GM18511 (cell line): ENCODE data around the gene TMEM132C.

Experiments used
- ATAC-seq: cut with Tn5 transposase; IDR thresholded peaks from one replicate; pipeline ENCODE4 v1.9.1; 2021; ENCODE audit warnings: mild to moderate bottlenecking, moderate library complexity; ENCODE audit not compliant: unreplicated experiment

TMEM132C gene

GRCh38 chr12:128402486-128403243, 135.7 kb downstream of the TMEM132C start:
- no peak for ATAC-seq

- ATAC-seq = no peak
These were observed 141.7 kb downstream of the TMEM132C start for GRCh38 chr12:128408669-128409068.

- no peak for ATAC-seq
These were observed 148.1 kb downstream of the TMEM132C start for GRCh38 chr12:128415036-128415560.

- ATAC-seq = no peak
These were observed 152.0 kb downstream of the TMEM132C start for GRCh38 chr12:128418944-128419343.

- no peak for ATAC-seq
These were observed 153.2 kb downstream of the TMEM132C start for GRCh38 chr12:128420163-128420562.

GRCh38 chr12:128421375-128421774, 154.4 kb downstream of the TMEM132C start:
- ATAC-seq = no peak

GRCh38 chr12:128423205-128423604, 156.2 kb downstream of the TMEM132C start:
- ATAC-seq = no peak

GRCh38 chr12:128424931-128425431, 158.0 kb downstream of the TMEM132C start:
- ATAC-seq = no peak

- ATAC-seq = no peak
These were observed 158.8 kb downstream of the TMEM132C start for GRCh38 chr12:128425666-128426331.

- ATAC-seq = no peak
These were observed 159.5 kb downstream of the TMEM132C start for GRCh38 chr12:128426511-128426910.

GRCh38 chr12:128439796-128440195, 172.8 kb downstream of the TMEM132C start:
- no peak for ATAC-seq

GRCh38 chr12:128442096-128442495, 175.1 kb downstream of the TMEM132C start:
- ATAC-seq = no peak

GRCh38 chr12:128444598-128444997, 177.6 kb downstream of the TMEM132C start:
- no peak for ATAC-seq

GRCh38 chr12:128445415-128446127, 178.6 kb downstream of the TMEM132C start:
- ATAC-seq = no peak

- no peak for ATAC-seq
These were observed 182.3 kb downstream of the TMEM132C start for GRCh38 chr12:128449146-128449894.

GRCh38 chr12:128450810-128451209, 183.8 kb downstream of the TMEM132C start:
- ATAC-seq = no peak

GRCh38 chr12:128455851-128456250, 188.9 kb downstream of the TMEM132C start:
- no peak for ATAC-seq

- ATAC-seq = no peak
These were observed 190.0 kb downstream of the TMEM132C start for GRCh38 chr12:128456922-128457321.

- no peak for ATAC-seq
These were observed 191.5 kb downstream of the TMEM132C start for GRCh38 chr12:128458301-128458974.

- ATAC-seq = no peak
These were observed 192.1 kb downstream of the TMEM132C start for GRCh38 chr12:128459067-128459466.
